K562 (cell line): ENCODE results near the gene PTPRF. TPM values are rescaled to one million over a fixed set of nuclear protein-coding genes. Genes with fewer than 3 reads are reported as not detected.

Experiments used
- ATAC-seq: fragments of 200-7000 bp; cut with Tn5 transposase; 3 replicates; pipeline ENCODE4 v1.9.1; 2020; ENCODE audit warnings: moderate library complexity
- BruUV-seq: library from RNA; stranded (reverse); fragments of 400-500 nt; replicated peaks from 2 replicates; lab custom pipeline; 2021; lab: Mats Ljungman, UMichigan
- CTCF ChIA-PET: fragments of 300-600 bp; formaldehyde crosslinking; extraction: SDS; loops from one replicate; lab custom pipeline; 2021; ENCODE audit warnings: low intra/inter-chr PET ratio; lab: Yijun Ruan, JAX
- POLR2A ChIA-PET: fragments of 300-600, 350-650 bp; sonication (Branson Sonifier 250); formaldehyde crosslinking; extraction: SDS; loops from one replicate; lab custom pipeline; 2021; ENCODE audit warnings: antibody characterized with exemption, inconsistent platforms; lab: Yijun Ruan, JAX
- DNase-seq, 4 experiments: peaks; one replicate each; pipeline versions ENCODE4 v3.0.0 to v3.0.0-alpha.2; 2011 to 2018; ENCODE audit warnings: low spot score in 3 of 4, mixed read lengths in 3 of 4; ENCODE audit errors: extremely low read depth in 1 of 4
- FAIRE-seq: peaks from 2 replicates; lab custom pipeline; 2011; peaks lifted over from hg19 to GRCh38; lab: Jason Lieb, UNC
- H2AFZ ChIP-seq: 2 replicates; pipeline ENCODE4 v1.6.0; 2011; ENCODE audit warnings: low read depth, low read length, control low read depth, inconsistent platforms
- H3K27ac ChIP-seq: fragments of 200-600 bp; 3 replicates; pipeline ENCODE4 v1.8.0; 2011; ENCODE audit warnings: low read depth, mild to moderate bottlenecking, control low read depth, inconsistent platforms, low read length, moderate library complexity, mixed read lengths; ENCODE audit errors: extremely low read depth
- H3K27me3 ChIP-seq, 2 experiments: fragments of 300-600 bp in 1 of 2; 2 replicates in 1 of 2; 3 replicates in 1 of 2; pipeline versions ENCODE4 v1.6.0 to v1.8.0; 2011; ENCODE audit warnings: inconsistent platforms in 2 of 2, low read length in 2 of 2, mild to moderate bottlenecking in 1 of 2, mixed read lengths in 1 of 2, moderate library complexity in 1 of 2; ENCODE audit not compliant: control insufficient read depth in 2 of 2, insufficient read depth in 2 of 2
- H3K36me3 ChIP-seq: fragments of 300-600 bp; 3 replicates; pipeline ENCODE4 v1.8.0; 2011; ENCODE audit warnings: mild to moderate bottlenecking, low read length, inconsistent platforms; ENCODE audit not compliant: control insufficient read depth, insufficient read depth
- H3K4me1 ChIP-seq, 2 experiments: fragments of 200-600 bp in 1 of 2; replicated peaks in 1 of 2; 2 replicates in 1 of 2; 3 replicates in 1 of 2; pipeline versions ENCODE4 v1.5.1 to v1.8.0; 2011; ENCODE audit warnings: inconsistent platforms in 2 of 2, low read length in 2 of 2, mild to moderate bottlenecking in 1 of 2, mixed read lengths in 1 of 2, moderate library complexity in 1 of 2; ENCODE audit not compliant: control insufficient read depth in 2 of 2, insufficient read depth in 2 of 2
- H3K4me2 ChIP-seq: 2 replicates; pipeline ENCODE4 v1.6.1; 2011; ENCODE audit warnings: low read length, control low read depth, inconsistent platforms, mixed read lengths; ENCODE audit not compliant: insufficient read depth
- H3K4me3 ChIP-seq: fragments of 200-600 bp; sonication (generic), shearing (Covaris generic); 2 replicates; pipeline ENCODE4 v1.5.1; 2016; ENCODE audit warnings: control low read depth, inconsistent platforms
- H3K79me2 ChIP-seq: fragments of 200-600 bp; 3 replicates; pipeline ENCODE4 v1.8.0; 2011; ENCODE audit warnings: low read length, inconsistent platforms; ENCODE audit not compliant: control insufficient read depth, insufficient read depth
- H3K9ac ChIP-seq, 2 experiments: 2 replicates each; pipeline versions ENCODE4 v1.6.0 to v1.6.1; 2011; ENCODE audit warnings: low read depth in 2 of 2, low read length in 2 of 2, control low read depth in 1 of 2, inconsistent platforms in 1 of 2, mild to moderate bottlenecking in 1 of 2, mixed read lengths in 1 of 2; ENCODE audit not compliant: insufficient read depth in 1 of 2
- H3K9me1 ChIP-seq: one replicate; pipeline ENCODE4 v1.6.0; 2011; ENCODE audit warnings: inconsistent platforms, mild to moderate bottlenecking, low read length, moderate library complexity; ENCODE audit not compliant: control insufficient read depth, insufficient read depth
- H3K9me3 ChIP-seq: replicated peaks from 2 replicates; pipeline ENCODE4 v1.5.1; 2011; ENCODE audit warnings: low read depth, low read length, inconsistent platforms; ENCODE audit not compliant: control insufficient read depth, insufficient read depth
- H4K20me1 ChIP-seq: replicated peaks from 2 replicates; pipeline ENCODE4 v1.6.1; 2011; ENCODE audit warnings: low read length, inconsistent platforms, mixed read lengths; ENCODE audit not compliant: control insufficient read depth, insufficient read depth
- DACH1 ChIP-seq: fragments of 450-650 bp; IDR thresholded peaks from 2 replicates; pipeline ENCODE4 v1.6.1; 2018; ENCODE audit not compliant: partially characterized antibody
- MAZ ChIP-seq, 2 experiments: fragments of 450-650 bp in 1 of 2; sonication (generic) in 1 of 2; formaldehyde crosslinking; IDR thresholded peaks in 1 of 2; conservative IDR thresholded peaks in 1 of 2; 2 replicates each; pipeline versions ENCODE4 v1.4.0 to v1.5.0; 2020; ENCODE audit warnings: mild to moderate bottlenecking in 1 of 2, missing genetic modification reagents in 1 of 2
- MCM5 ChIP-seq: fragments of 450-650 bp; IDR thresholded peaks from 2 replicates; pipeline ENCODE4 v1.6.1; 2016; ENCODE audit warnings: low read depth
- MYC ChIP-seq, 2 experiments: fragments of 250-450 bp in 1 of 2; sonication (Bioruptor Pico) in 1 of 2; IDR thresholded peaks; 2 replicates each; pipeline versions ENCODE4 v1.5.1 to v1.6.1; 2012 to 2021; ENCODE audit warnings: low read depth in 2 of 2, borderline replicate concordance in 1 of 2, improper control_type of control experiment in 1 of 2, low read length in 1 of 2, mild to moderate bottlenecking in 1 of 2, moderate library complexity in 1 of 2
- NCOA6 ChIP-seq: fragments of 450-650 bp; IDR thresholded peaks from 2 replicates; pipeline ENCODE4 v1.6.1; 2017; ENCODE audit warnings: mild to moderate bottlenecking
- NFXL1 ChIP-seq: fragments of 450-650 bp; formaldehyde crosslinking; IDR thresholded peaks from 2 replicates; pipeline ENCODE4 v1.4.0; 2021; ENCODE audit warnings: mild to moderate bottlenecking
- PML ChIP-seq: IDR thresholded peaks from 2 replicates; pipeline ENCODE4 v1.6.1; 2012; ENCODE audit warnings: low read length, inconsistent platforms
- RBM39 ChIP-seq: fragments of 200-400 bp; formaldehyde crosslinking; optimal IDR thresholded peaks from 2 replicates; pipeline ENCODE3; 2018; ENCODE audit warnings: low read depth, low read length
- RHOXF2B ChIP-seq: fragments of 250-450 bp; sonication (Bioruptor Pico); conservative IDR thresholded peaks from 2 replicates; pipeline ENCODE4 v1.5.1; 2021
- RUNX1 ChIP-seq: sonication (generic); IDR thresholded peaks from 2 replicates; pipeline ENCODE4 v1.6.1; 2016; ENCODE audit warnings: antibody characterized with exemption, low read depth
- SMC3 ChIP-seq: conservative IDR thresholded peaks from 2 replicates; pipeline ENCODE4 v1.6.1; 2011; ENCODE audit warnings: low read depth, low read length, improper control_type of control experiment; ENCODE audit not compliant: insufficient read depth
- ZNF143 ChIP-seq: sonication (generic); formaldehyde crosslinking; IDR thresholded peaks from 2 replicates; pipeline ENCODE4 v1.9.0; 2022; ENCODE audit warnings: mild to moderate bottlenecking, missing genetic modification reagents
- ZNF324 ChIP-seq: fragments of 250-450 bp; sonication (Bioruptor Pico); IDR thresholded peaks from 2 replicates; pipeline ENCODE4 v1.4.0; 2020; ENCODE audit warnings: mild to moderate bottlenecking
- ZNF586 ChIP-seq: fragments of 450-650 bp; formaldehyde crosslinking; conservative IDR thresholded peaks from 2 replicates; pipeline ENCODE4 v1.4.0; 2020; ENCODE audit warnings: mild to moderate bottlenecking, moderate library complexity
- ZNF79 ChIP-seq: fragments of 250-450 bp; sonication (Bioruptor Pico); IDR thresholded peaks from 2 replicates; pipeline ENCODE4 v1.4.0; 2020; ENCODE audit warnings: low read depth, mild to moderate bottlenecking, moderate library complexity
- WGBS: fragments of 100-300 bp; shearing (Covaris generic); methylation state at CpG from one replicate; pipeline ENCODE4 v1.1.6; 2016; ENCODE audit warnings: low coverage, mixed read lengths; ENCODE audit not compliant: insufficient coverage; ENCODE audit errors: missing lambda C conversion rate; 5-methylcytosine and 5-hydroxymethylcytosine counted together
- in situ Hi-C: fragments of 300-500 bp; cut with MboI; formaldehyde crosslinking; loops from 4 replicates; pipeline ENCODE4 v1.15.0; 2018; ENCODE audit warnings: inconsistent platforms, mixed read lengths
- intact Hi-C: fragments of 100-400 bp; cut with micrococcal nuclease; formaldehyde crosslinking; loops from 2 replicates; pipeline ENCODE4 v1.14.2; 2022
- polyA plus RNA-seq, 8 experiments: library from polyadenylated mRNA; depleted of rRNA in 4 of 8; stranded (reverse) in 5 of 8; unstranded in 3 of 8; fragments of >200 nt; fragmentation: Nextera tagmentation in 2 of 8; fragmentation: Illumina TruSeq in 1 of 8; extraction: Ambion mirVana in 2 of 8; extraction: Trizol in 1 of 8; gene quantifications; 2 replicates each; pipeline versions ENCODE4 v1.2.1 to v1.2.3, GENCODE V29; 2011 to 2014; ENCODE audit warnings: inconsistent platforms in 1 of 8, missing spikeins in 1 of 8
- total RNA-seq, 7 experiments: library from RNA; depleted of rRNA in 6 of 7; stranded (reverse); fragments of >200 nt in 6 of 7; fragmentation: Illumina TruSeq in 2 of 7; extraction: Trizol in 2 of 7; gene quantifications; 2 replicates each; pipeline versions ENCODE4 v1.2.1 to v1.2.3, GENCODE V29; 2011 to 2021; ENCODE audit warnings: low replicate concordance in 1 of 7
- TF ChIP-seq, protein P1 (sequence below): fragments of 450-650 bp; conservative IDR thresholded peaks from 2 replicates; pipeline ENCODE4 v1.6.1; 2016; ENCODE audit warnings: missing genetic modification characterization, low read depth, mild to moderate bottlenecking, missing compliant biosample characterization, moderate library complexity
- TF ChIP-seq, protein P2 (sequence below): fragments of 450-650 bp; formaldehyde crosslinking; IDR thresholded peaks from 2 replicates; pipeline ENCODE4 v1.4.0; 2020; ENCODE audit warnings: mild to moderate bottlenecking, moderate library complexity
- TF ChIP-seq, protein P3 (sequence below): fragments of 250-450 bp; sonication (Bioruptor Pico); IDR thresholded peaks from 2 replicates; pipeline ENCODE4 v1.5.0; 2021; ENCODE audit warnings: mild to moderate bottlenecking, borderline replicate concordance

Gene PTPRF
- total and polyA plus RNA-seq, 9 of the 15 experiments (the other 6 are each of a cell fraction or from before 2014, with no cell fraction given): 0.13 to 4.3 (median 1.1) TPM

DNA sequence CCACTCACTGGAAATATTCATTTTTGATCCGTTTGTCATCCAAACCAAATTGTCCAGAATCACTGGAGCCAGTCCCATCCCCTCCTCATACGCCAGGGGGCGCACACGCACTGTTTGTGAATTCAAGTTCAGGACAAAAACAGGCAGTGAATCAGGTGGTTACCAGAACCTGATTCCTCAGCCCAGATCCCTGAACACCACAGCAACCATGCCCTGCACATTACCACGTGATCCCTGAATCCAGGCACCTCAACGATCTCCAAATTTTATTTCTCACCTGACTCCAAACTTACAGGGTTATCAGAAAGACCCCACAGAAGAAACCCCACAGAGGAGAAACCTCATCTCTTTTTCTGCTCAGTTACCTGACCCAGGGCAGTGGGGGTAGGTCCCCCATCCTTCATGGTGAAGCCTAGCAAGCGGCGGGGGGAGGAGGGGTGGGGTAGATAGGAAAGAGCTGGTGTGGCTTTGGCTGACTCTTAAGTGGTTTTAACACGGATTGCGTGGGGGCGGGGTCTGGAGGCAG, 1.4 kb upstream of the PTPRF start:
- in situ Hi-C loops (loop anchor here (5.0 kb wide), 2 partner anchors 408 to 518 kb away; no protein-coding TSS in a partner anchor), intact Hi-C loops (loop anchor here (1.0 to 2.0 kb wide), 3 partner anchors 234 to 518 kb away; no protein-coding TSS in a partner anchor)
- no peak overlapping the region for H3K9ac ChIP-seq
- ChIA-PET CTCF (interaction anchor here (0.7 to 5.5 kb wide), 6 partner anchors 110 to 405 kb away, joined by 3 to 56 read pairs (median 4); partner anchors contain the start of gene ARTN), POLR2A (interaction anchor here (0.5 to 0.7 kb wide), 2 partner anchors 20 to 405 kb away, joined by 3 read pairs; no protein-coding TSS in a partner anchor)
- H3K79me2 ChIP-seq: no peaks in the 10 kb centered on the region
- no peak overlapping the region for H3K4me3 ChIP-seq
- H4K20me1 ChIP-seq: peaks cover 22% of the 10 kb centered on the region; the same call in 1 of the 2 replicates
- DNase-seq: peak; percentile 76 to 92 (median 83)
- H3K36me3 ChIP-seq: no peaks in the 10 kb centered on the region
- no peak overlapping the region for H3K27ac ChIP-seq
- no peak overlapping the region for H3K4me2 ChIP-seq
- H3K9me3 ChIP-seq: no peaks in the 10 kb centered on the region
- peaks cover 26 to 37% of the 10 kb centered on the region in 2 experiments; a peak in 4 of 5 replicates for H3K27me3 ChIP-seq
- no peak overlapping the region for H2AFZ ChIP-seq
- H3K4me1 ChIP-seq: peaks cover 12 to 28% of the 10 kb centered on the region in 2 experiments; a peak in 4 of 5 replicates
- 14% methylated on average over 11 of the region's 11 CpGs for WGBS
- no peaks in the 10 kb centered on the region for H3K9me1 ChIP-seq
- no TSS peak for BruUV-seq
- peak; percentile 84 for ATAC-seq
- peak; percentile 99 for FAIRE-seq
- TF ChIP-seq ZNF79 (no peak), MYC (IDR thresholded peaks at IDR 0.05; ENCODE audit: low read depth, low read length) (0 out of 2 replicates have a peak, but pooled peaks have one; percentile 8), MYC (CRISPR knock-in tag; IDR thresholded peaks at IDR 0.05; ENCODE audit: borderline replicate concordance, low read depth) (no peak), ZNF586 (CRISPR knock-in tag) (no peak), RHOXF2B (CRISPR knock-in tag) (no peak), DACH1 (no peak), PML (no peak), NFXL1 (no peak), RUNX1 (no peak), MAZ (CRISPR knock-in tag; conservative IDR thresholded peaks at IDR 0.05 in 1 of 2, IDR thresholded peaks at IDR 0.05 in 1 of 2) (peak in 1 of 2 experiments; percentile 48; a peak in 1 of 4 replicates), MCM5 (no peak), RBM39 (no peak), ZNF324 (CRISPR knock-in tag) (no peak), ZNF143 (CRISPR knock-in tag) (no peak), NCOA6 (no peak), SMC3 (peak; percentile 93)
- TF ChIP-seq, protein P1, sequence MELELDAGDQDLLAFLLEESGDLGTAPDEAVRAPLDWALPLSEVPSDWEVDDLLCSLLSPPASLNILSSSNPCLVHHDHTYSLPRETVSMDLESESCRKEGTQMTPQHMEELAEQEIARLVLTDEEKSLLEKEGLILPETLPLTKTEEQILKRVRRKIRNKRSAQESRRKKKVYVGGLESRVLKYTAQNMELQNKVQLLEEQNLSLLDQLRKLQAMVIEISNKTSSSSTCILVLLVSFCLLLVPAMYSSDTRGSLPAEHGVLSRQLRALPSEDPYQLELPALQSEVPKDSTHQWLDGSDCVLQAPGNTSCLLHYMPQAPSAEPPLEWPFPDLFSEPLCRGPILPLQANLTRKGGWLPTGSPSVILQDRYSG: no peak
- TF ChIP-seq, protein P2, sequence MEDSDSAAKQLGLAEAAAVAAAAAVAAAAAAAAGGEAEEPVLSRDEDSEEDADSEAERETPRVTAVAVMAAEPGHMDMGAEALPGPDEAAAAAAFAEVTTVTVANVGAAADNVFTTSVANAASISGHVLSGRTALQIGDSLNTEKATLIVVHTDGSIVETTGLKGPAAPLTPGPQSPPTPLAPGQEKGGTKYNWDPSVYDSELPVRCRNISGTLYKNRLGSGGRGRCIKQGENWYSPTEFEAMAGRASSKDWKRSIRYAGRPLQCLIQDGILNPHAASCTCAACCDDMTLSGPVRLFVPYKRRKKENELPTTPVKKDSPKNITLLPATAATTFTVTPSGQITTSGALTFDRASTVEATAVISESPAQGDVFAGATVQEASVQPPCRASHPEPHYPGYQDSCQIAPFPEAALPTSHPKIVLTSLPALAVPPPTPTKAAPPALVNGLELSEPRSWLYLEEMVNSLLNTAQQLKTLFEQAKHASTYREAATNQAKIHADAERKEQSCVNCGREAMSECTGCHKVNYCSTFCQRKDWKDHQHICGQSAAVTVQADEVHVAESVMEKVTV (CRISPR knock-in tag): peak; percentile 82
- TF ChIP-seq, protein P3, sequence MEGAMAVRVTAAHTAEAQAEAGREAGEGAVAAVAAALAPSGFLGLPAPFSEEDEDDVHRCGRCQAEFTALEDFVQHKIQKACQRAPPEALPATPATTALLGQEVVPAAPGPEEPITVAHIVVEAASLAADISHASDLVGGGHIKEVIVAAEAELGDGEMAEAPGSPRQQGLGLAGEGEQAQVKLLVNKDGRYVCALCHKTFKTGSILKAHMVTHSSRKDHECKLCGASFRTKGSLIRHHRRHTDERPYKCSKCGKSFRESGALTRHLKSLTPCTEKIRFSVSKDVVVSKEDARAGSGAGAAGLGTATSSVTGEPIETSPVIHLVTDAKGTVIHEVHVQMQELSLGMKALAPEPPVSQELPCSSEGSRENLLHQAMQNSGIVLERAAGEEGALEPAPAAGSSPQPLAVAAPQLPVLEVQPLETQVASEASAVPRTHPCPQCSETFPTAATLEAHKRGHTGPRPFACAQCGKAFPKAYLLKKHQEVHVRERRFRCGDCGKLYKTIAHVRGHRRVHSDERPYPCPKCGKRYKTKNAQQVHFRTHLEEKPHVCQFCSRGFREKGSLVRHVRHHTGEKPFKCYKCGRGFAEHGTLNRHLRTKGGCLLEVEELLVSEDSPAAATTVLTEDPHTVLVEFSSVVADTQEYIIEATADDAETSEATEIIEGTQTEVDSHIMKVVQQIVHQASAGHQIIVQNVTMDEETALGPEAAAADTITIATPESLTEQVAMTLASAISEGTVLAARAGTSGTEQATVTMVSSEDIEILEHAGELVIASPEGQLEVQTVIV (CRISPR knock-in tag): no peak
